ENCODE data around the gene DCX. TPM values are rescaled to one million over a fixed set of nuclear protein-coding genes. Genes with fewer than 3 reads are reported as not detected.

Gene DCX
- total and polyA plus RNA-seq, 5 donors from 2014 or later, result not detected

DNA sequence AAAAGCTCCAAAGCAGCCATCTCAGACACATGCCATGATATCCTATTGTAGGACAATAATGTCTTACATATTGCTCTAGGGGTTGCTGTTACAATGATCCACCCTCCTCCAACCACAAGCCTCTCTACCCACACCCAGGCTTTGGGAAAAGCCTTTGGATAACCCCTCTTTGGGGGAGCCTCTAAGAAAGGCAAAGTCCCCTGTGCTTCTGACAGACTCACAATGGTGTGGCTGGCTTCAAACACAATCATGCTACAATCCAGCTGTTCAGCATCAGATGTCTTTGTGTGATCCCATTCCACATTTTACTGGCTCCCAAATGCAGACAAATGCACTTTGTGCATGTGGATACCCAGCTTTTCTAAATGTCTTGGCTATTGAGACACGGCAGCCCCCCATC is 75.9 kb downstream of the DCX start:
- Histone ChIP-seq H3K9me3 (ENCODE audit: control insufficient read depth in 2 of 2, low read length in 2 of 2) (no peaks in the 10 kb centered on the region), H3K27me3 (ENCODE audit: control insufficient read depth, insufficient read depth, low read length) (no peaks in the 10 kb centered on the region), H3K4me1 (ENCODE audit: control insufficient read depth, insufficient read depth, low read length, poor library complexity, severe bottlenecking) (no peaks in the 10 kb centered on the region), H3K4me3 (ENCODE audit: low read depth, low read length) (no peak overlapping the region), H3K27ac (ENCODE audit: insufficient read depth, low read length, poor library complexity, severe bottlenecking) (no peak overlapping the region), H3K36me3 (ENCODE audit: control insufficient read depth, insufficient read depth, low read length) (no peaks in the 10 kb centered on the region)
- Mint-ChIP-seq H3K27ac (no peak overlapping the region), H3K36me3 (no peaks in the 10 kb centered on the region), H3K9me3 (peaks cover 0 to 8% (median 0%) of the 10 kb centered on the region in 7 donors), H3K4me1 (no peaks in the 10 kb centered on the region), H3K4me3 (no peak overlapping the region), H3K27me3 (peaks cover 4% of the 10 kb centered on the region)
- no peak for ATAC-seq (ENCODE audit: low read depth in 2 of 2)
- no peak for DNase-seq

DNA sequence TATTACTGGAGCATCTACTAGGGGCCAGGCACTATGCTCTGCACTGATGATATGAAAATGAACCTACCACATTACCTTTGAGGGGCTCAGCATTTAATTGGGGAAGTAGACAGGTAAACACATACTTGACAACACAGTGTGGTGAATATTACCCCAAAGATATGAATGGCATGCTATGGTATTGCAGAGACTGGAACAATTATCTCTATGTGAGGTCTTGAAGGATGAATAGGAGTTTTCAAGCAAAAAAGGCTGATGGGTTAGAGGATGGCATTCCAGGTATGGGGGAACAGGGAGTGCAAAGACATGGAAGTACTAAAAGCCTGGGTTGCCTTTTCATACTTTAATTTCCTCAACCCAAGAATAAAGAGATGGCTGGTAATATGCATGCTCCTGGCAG is 82.6 kb downstream of the DCX start:
- DNase-seq, result no peak
- no peaks in the 10 kb centered on the region for H3K36me3 Mint-ChIP-seq
- no peaks in the 10 kb centered on the region for H3K9me3 Mint-ChIP-seq

DNA sequence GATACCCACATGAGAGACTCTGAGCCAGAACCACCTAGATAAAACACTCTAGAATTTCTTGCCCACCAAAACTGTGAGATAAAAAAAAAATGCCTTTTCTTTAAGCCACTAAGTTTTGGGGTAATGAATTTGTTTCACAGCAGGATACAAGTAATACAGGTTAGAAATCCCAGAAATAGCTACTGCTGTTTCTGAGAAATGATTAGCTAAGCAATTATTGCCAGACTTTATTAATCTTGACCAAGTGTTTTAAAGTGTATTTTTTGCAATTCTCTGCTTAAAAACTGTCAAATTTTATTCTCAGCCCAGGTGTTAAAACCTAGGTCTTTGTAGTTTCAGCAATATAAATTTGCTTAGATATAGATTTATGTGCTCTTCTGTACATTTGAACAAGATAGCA is 83.1 kb downstream of the DCX start:
- Mint-ChIP-seq H3K4me3 (no peak overlapping the region), H3K27me3 (no peaks in the 10 kb centered on the region), H3K9me3 (peaks cover 0 to under 1% (median 0%) of the 10 kb centered on the region in 7 donors), H3K36me3 (no peaks in the 10 kb centered on the region), H3K27ac (no peak overlapping the region), H3K4me1 (no peaks in the 10 kb centered on the region)
- ATAC-seq (ENCODE audit: low read depth in 2 of 2) (no peak), DNase-seq (no peak)
- Histone ChIP-seq H3K27ac (ENCODE audit: insufficient read depth, low read length, poor library complexity, severe bottlenecking) (no peak overlapping the region), H3K4me1 (ENCODE audit: control insufficient read depth, insufficient read depth, low read length, poor library complexity, severe bottlenecking) (no peaks in the 10 kb centered on the region), H3K9me3 (ENCODE audit: control insufficient read depth in 2 of 2, low read length in 2 of 2) (no peaks in the 10 kb centered on the region), H3K27me3 (ENCODE audit: control insufficient read depth, insufficient read depth, low read length) (no peaks in the 10 kb centered on the region), H3K4me3 (ENCODE audit: low read depth, low read length) (no peak overlapping the region), H3K36me3 (ENCODE audit: control insufficient read depth, insufficient read depth, low read length) (no peaks in the 10 kb centered on the region)

More for the DNA sequence above, 82.6 kb downstream of the DCX start:
- Histone ChIP-seq H3K9me3 (ENCODE audit: control insufficient read depth in 2 of 2, low read length in 2 of 2) (no peaks in the 10 kb centered on the region), H3K27me3 (ENCODE audit: control insufficient read depth, insufficient read depth, low read length) (no peaks in the 10 kb centered on the region), H3K36me3 (ENCODE audit: control insufficient read depth, insufficient read depth, low read length) (no peaks in the 10 kb centered on the region), H3K27ac (ENCODE audit: insufficient read depth, low read length, poor library complexity, severe bottlenecking) (no peak overlapping the region), H3K4me1 (ENCODE audit: control insufficient read depth, insufficient read depth, low read length, poor library complexity, severe bottlenecking) (no peaks in the 10 kb centered on the region), H3K4me3 (ENCODE audit: low read depth, low read length) (no peak overlapping the region)
- Mint-ChIP-seq H3K4me1 (no peaks in the 10 kb centered on the region), H3K4me3 (no peak overlapping the region), H3K27ac (no peak overlapping the region), H3K27me3 (peaks cover 2% of the 10 kb centered on the region)
- ATAC-seq (ENCODE audit: low read depth in 2 of 2), result no peak

DNA sequence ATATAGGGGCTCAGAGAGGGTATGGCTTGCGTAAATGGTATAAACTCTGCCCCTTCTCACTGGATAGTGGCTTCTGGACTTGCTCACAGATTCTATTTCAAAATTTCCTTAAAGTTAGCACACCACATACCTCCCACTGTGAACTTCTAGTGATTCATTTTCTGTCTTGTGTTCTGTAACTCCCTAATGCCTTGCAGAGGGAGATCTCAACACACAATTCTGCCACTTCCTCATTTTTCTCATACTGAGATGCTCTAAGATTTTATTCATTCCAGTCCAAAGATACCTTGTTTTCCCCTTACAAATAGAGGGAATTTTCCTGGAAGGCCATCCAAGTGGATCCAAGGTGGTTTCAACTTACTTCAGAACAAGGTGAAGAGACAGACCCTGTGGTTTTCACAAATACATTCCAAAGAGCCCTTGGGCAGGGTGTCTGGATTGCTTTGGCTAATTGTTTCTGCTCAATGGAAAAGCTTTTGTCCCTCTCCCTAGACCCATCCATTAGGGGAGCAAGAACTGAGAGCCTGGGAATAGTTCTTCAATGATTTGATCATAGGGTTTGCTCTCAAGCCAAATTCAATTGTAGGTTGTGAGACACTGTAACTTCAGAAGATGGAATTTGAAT is 89.6 kb downstream of the DCX start:
- Histone ChIP-seq H3K27me3 (ENCODE audit: control insufficient read depth, insufficient read depth, low read length) (no peaks in the 10 kb centered on the region), H3K4me3 (ENCODE audit: low read depth, low read length) (no peak overlapping the region), H3K27ac (ENCODE audit: insufficient read depth, low read length, poor library complexity, severe bottlenecking) (no peak overlapping the region), H3K9me3 (ENCODE audit: control insufficient read depth in 2 of 2, low read length in 2 of 2) (no peaks in the 10 kb centered on the region), H3K4me1 (ENCODE audit: control insufficient read depth, insufficient read depth, low read length, poor library complexity, severe bottlenecking) (no peaks in the 10 kb centered on the region), H3K36me3 (ENCODE audit: control insufficient read depth, insufficient read depth, low read length) (no peaks in the 10 kb centered on the region)
- Mint-ChIP-seq H3K27ac (no peak overlapping the region), H3K4me3 (no peak overlapping the region), H3K9me3 (peaks cover 0 to 4% (median 0%) of the 10 kb centered on the region in 7 donors), H3K4me1 (no peaks in the 10 kb centered on the region), H3K36me3 (no peaks in the 10 kb centered on the region), H3K27me3 (no peaks in the 10 kb centered on the region)
- ATAC-seq (ENCODE audit: low read depth in 2 of 2) (no peak), DNase-seq (no peak)

DNA sequence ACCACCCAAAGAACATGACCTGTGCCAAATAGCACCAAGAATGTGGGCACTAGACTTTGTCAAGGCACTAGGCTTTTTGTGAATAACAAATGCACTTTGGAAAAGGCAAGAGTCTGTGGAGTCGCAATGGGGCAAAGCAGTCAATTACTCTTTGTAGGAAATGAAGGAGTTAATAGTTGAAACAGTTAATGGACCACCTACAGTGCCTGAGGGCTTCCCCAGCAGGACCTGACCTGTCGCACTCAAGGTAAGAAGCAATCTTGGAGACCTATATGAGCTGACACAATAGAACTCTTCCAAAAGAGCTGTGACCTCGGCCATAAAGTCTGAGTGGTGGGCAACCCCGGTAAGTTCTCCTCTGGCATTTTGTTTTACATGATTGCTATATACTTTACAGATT is 92.5 kb downstream of the DCX start:
- ATAC-seq (ENCODE audit: low read depth in 2 of 2), result no peak
- Mint-ChIP-seq H3K27ac (no peak overlapping the region), H3K9me3 (peaks cover 0 to 4% (median 0%) of the 10 kb centered on the region in 7 donors), H3K4me1 (no peaks in the 10 kb centered on the region), H3K4me3 (no peak overlapping the region), H3K27me3 (no peaks in the 10 kb centered on the region), H3K36me3 (no peaks in the 10 kb centered on the region)
- Histone ChIP-seq H3K9me3 (ENCODE audit: control insufficient read depth in 2 of 2, low read length in 2 of 2) (no peaks in the 10 kb centered on the region), H3K27me3 (ENCODE audit: control insufficient read depth, insufficient read depth, low read length) (no peaks in the 10 kb centered on the region), H3K27ac (ENCODE audit: insufficient read depth, low read length, poor library complexity, severe bottlenecking) (no peak overlapping the region), H3K36me3 (ENCODE audit: control insufficient read depth, insufficient read depth, low read length) (no peaks in the 10 kb centered on the region), H3K4me3 (ENCODE audit: low read depth, low read length) (no peak overlapping the region), H3K4me1 (ENCODE audit: control insufficient read depth, insufficient read depth, low read length, poor library complexity, severe bottlenecking) (no peaks in the 10 kb centered on the region)
- DNase-seq, result no peak

DNA sequence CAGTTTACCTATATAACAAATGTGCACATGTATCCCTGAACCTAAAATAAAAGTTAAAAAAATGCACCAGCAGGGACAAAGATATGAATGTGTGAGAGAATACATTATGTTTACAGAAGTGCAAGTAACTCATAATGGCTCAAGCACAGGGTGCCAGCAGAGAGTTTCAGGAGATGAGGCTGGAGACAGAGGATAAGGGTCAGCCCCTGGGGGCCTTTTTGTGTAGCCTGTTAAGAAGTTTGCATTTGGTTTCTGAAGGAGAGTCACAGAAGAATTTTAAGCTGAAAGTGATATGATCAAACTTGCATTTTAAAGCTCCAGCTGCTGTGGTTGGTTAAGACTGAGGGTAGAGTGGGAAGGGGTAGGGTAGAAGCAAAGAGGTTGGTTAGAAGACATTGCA is 93.1 kb downstream of the DCX start:
- no peaks in the 10 kb centered on the region for H3K4me1 Mint-ChIP-seq

DNA sequence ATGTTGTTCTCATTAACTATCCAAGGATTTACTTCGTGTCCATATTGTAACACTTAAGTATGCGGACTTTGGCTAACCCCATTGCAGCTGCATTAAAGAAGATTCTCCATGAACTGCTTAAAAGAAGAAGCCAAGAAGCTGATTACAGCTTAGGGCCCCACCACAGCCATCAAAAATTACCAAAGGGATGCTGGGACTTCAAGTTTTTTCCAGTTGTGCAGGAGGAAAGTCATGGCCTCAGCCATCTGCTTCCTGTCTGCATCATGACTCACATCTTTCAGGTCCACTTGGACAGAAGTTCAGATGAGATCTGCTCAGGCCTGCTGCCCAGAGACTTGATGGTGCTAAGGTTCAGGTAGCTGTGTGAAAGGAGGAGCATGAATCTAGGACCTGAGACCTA is 102.9 kb downstream of the DCX start:
- Histone ChIP-seq H3K36me3 (ENCODE audit: control insufficient read depth, insufficient read depth, low read length) (no peaks in the 10 kb centered on the region), H3K4me1 (ENCODE audit: control insufficient read depth, insufficient read depth, low read length, poor library complexity, severe bottlenecking) (no peaks in the 10 kb centered on the region), H3K4me3 (ENCODE audit: low read depth, low read length) (no peak overlapping the region), H3K27me3 (ENCODE audit: control insufficient read depth, insufficient read depth, low read length) (no peaks in the 10 kb centered on the region), H3K27ac (ENCODE audit: insufficient read depth, low read length, poor library complexity, severe bottlenecking) (no peak overlapping the region), H3K9me3 (ENCODE audit: control insufficient read depth in 2 of 2, low read length in 2 of 2) (no peaks in the 10 kb centered on the region)
- no peak for DNase-seq
- H3K27ac Mint-ChIP-seq, result no peak overlapping the region
- no peaks in the 10 kb centered on the region for H3K36me3 Mint-ChIP-seq
- H3K27me3 Mint-ChIP-seq, result no peaks in the 10 kb centered on the region
- H3K9me3 Mint-ChIP-seq, result peaks cover 0 to 5% (median 0%) of the 10 kb centered on the region in 7 donors
- no peak overlapping the region for H3K4me3 Mint-ChIP-seq
- no peak for ATAC-seq (ENCODE audit: low read depth in 2 of 2)
- no peaks in the 10 kb centered on the region for H3K4me1 Mint-ChIP-seq

More for the DNA sequence above, 93.1 kb downstream of the DCX start:
- Histone ChIP-seq H3K4me3 (ENCODE audit: low read depth, low read length) (no peak overlapping the region), H3K4me1 (ENCODE audit: control insufficient read depth, insufficient read depth, low read length, poor library complexity, severe bottlenecking) (no peaks in the 10 kb centered on the region), H3K36me3 (ENCODE audit: control insufficient read depth, insufficient read depth, low read length) (no peaks in the 10 kb centered on the region), H3K27ac (ENCODE audit: insufficient read depth, low read length, poor library complexity, severe bottlenecking) (no peak overlapping the region), H3K9me3 (ENCODE audit: control insufficient read depth in 2 of 2, low read length in 2 of 2) (no peaks in the 10 kb centered on the region), H3K27me3 (ENCODE audit: control insufficient read depth, insufficient read depth, low read length) (no peaks in the 10 kb centered on the region)
- H3K4me3 Mint-ChIP-seq, result no peak overlapping the region
- ATAC-seq (ENCODE audit: low read depth in 2 of 2), result no peak
- H3K36me3 Mint-ChIP-seq, result no peaks in the 10 kb centered on the region
- H3K27ac Mint-ChIP-seq, result peak overlapping the region in 1 of 3 donors; percentile 14
- H3K9me3 Mint-ChIP-seq, result peaks cover 0 to 4% (median 0%) of the 10 kb centered on the region in 7 donors
- no peaks in the 10 kb centered on the region for H3K27me3 Mint-ChIP-seq
- DNase-seq, result no peak

DNA sequence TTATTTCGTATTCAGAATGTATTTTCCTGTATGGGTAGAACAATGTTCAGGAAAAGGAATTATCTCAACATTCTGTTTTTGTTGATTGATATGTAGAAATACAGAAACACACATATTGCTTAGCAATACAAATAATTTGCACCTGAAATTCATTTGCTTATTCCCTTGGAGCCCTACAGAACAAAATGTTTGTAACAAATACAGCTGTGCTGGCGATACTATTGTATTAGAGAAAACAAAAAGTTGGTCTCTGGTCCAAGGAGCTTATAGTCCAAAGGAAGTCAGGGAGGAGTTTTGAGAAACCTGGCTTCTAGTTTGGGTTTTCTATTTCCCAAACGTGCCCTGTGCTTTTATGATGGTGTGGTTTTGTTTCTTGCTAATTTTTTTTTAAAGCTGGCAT is 104.0 kb downstream of the DCX start:
- H3K27me3 ChIP-seq (ENCODE audit: control insufficient read depth, insufficient read depth, low read length), result no peaks in the 10 kb centered on the region
- H3K9me3 ChIP-seq (ENCODE audit: control insufficient read depth in 2 of 2, low read length in 2 of 2), result no peaks in the 10 kb centered on the region
- DNase-seq (no peak), ATAC-seq (ENCODE audit: low read depth in 2 of 2) (no peak)
- no peak overlapping the region for H3K4me3 Mint-ChIP-seq
- H3K36me3 Mint-ChIP-seq, result no peaks in the 10 kb centered on the region
- no peaks in the 10 kb centered on the region for H3K27me3 Mint-ChIP-seq
- no peak overlapping the region for H3K27ac Mint-ChIP-seq
- H3K4me3 ChIP-seq (ENCODE audit: low read depth, low read length), result no peak overlapping the region
- H3K27ac ChIP-seq (ENCODE audit: insufficient read depth, low read length, poor library complexity, severe bottlenecking), result no peak overlapping the region
- no peaks in the 10 kb centered on the region for H3K4me1 ChIP-seq (ENCODE audit: control insufficient read depth, insufficient read depth, low read length, poor library complexity, severe bottlenecking)
- peaks cover 0 to 2% (median 0%) of the 10 kb centered on the region in 7 donors for H3K9me3 Mint-ChIP-seq
- H3K4me1 Mint-ChIP-seq, result no peaks in the 10 kb centered on the region
- no peaks in the 10 kb centered on the region for H3K36me3 ChIP-seq (ENCODE audit: control insufficient read depth, insufficient read depth, low read length)

Measured in CD4-positive, CD25-positive, alpha-beta regulatory T cell (primary cell).